Measurements from ENCODE around the gene IGFBP7. TPM values are rescaled to one million over a fixed set of nuclear protein-coding genes. Genes with fewer than 3 reads are reported as not detected.

IGFBP7 gene, protein sequence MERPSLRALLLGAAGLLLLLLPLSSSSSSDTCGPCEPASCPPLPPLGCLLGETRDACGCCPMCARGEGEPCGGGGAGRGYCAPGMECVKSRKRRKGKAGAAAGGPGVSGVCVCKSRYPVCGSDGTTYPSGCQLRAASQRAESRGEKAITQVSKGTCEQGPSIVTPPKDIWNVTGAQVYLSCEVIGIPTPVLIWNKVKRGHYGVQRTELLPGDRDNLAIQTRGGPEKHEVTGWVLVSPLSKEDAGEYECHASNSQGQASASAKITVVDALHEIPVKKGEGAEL
- total RNA-seq (2021) (not detected in 2 replicates), Bru-seq, nascent RNA (percentile 6 among the genes with signal in this experiment), BruChase-seq, experiment 1, labeled RNA remaining after a 2-hour chase (percentile 9 among the genes with signal in this experiment), BruChase-seq, experiment 2, labeled RNA remaining after a 6-hour chase (percentile 3 among the genes with signal in this experiment)
- long read RNA-seq: 0 reads

DNA sequence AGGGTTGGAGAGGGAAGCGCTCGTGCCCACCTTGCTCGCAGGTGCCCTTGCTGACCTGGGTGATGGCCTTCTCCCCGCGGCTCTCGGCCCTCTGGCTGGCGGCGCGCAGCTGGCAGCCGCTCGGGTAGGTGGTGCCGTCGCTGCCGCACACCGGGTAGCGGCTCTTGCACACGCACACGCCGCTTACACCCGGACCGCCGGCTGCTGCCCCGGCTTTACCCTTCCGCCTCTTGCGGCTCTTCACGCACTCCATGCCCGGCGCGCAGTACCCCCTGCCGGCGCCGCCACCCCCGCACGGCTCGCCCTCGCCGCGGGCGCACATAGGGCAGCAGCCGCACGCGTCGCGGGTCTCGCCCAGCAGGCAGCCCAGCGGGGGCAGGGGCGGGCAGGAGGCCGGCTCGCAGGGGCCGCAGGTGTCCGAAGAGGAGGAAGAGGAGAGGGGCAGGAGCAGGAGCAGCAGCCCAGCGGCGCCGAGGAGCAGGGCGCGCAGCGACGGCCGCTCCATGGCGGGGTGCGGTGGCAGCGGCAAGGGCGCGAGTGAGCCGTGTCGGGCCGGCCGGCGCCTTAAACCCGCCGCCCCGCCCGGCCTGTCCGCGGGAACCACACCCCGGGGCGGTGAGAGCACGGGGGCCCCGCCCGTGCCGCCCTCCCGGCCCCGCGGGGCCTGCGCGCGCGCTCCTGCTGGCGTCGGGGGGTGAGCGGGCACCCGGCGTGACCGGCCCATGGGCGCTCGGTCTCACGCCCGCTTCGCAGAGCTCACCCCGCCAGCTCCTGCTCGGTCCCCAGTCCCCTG lies at the start of gene IGFBP7:
Gene IGFBP7 (minus strand): TSS at position 539 of the 793 bp plus-strand sequence. CDS start 34 bp downstream, at position 505.
- H3K36me3 ChIP-seq (ENCODE audit: insufficient read depth, low read length, poor library complexity, severe bottlenecking): no peaks in the 10 kb centered on the region
- DNase-seq (ENCODE audit: low spot score): no peak
- H3K9me3 ChIP-seq (ENCODE audit: low read depth, low read length, poor library complexity, severe bottlenecking): no peaks in the 10 kb centered on the region
- H3K27ac ChIP-seq (ENCODE audit: low read depth, low read length, poor library complexity, severe bottlenecking): no peak within 1 kb of the TSS
- ChIA-PET POLR2A (ENCODE audit: low non-redundant PET) (no interaction called here), CTCF (no interaction called here)
- H3K27me3 ChIP-seq (replicated peaks; ENCODE audit: insufficient read depth, low read depth, low read length, poor library complexity): peaks cover 46% of the 10 kb centered on the region
- TF ChIP-seq, protein P1, sequence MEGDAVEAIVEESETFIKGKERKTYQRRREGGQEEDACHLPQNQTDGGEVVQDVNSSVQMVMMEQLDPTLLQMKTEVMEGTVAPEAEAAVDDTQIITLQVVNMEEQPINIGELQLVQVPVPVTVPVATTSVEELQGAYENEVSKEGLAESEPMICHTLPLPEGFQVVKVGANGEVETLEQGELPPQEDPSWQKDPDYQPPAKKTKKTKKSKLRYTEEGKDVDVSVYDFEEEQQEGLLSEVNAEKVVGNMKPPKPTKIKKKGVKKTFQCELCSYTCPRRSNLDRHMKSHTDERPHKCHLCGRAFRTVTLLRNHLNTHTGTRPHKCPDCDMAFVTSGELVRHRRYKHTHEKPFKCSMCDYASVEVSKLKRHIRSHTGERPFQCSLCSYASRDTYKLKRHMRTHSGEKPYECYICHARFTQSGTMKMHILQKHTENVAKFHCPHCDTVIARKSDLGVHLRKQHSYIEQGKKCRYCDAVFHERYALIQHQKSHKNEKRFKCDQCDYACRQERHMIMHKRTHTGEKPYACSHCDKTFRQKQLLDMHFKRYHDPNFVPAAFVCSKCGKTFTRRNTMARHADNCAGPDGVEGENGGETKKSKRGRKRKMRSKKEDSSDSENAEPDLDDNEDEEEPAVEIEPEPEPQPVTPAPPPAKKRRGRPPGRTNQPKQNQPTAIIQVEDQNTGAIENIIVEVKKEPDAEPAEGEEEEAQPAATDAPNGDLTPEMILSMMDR (conservative IDR thresholded peaks at IDR 0.05; ENCODE audit: low read depth, low read length): no peak
- peak; percentile 79 for TF ChIP-seq EZH2 (IDR thresholded peaks at IDR 0.05; ENCODE audit: borderline replicate concordance, low read depth, low read length, poor library complexity, severe bottlenecking)
- no peaks in the 10 kb centered on the region for H3K4me1 ChIP-seq (ENCODE audit: insufficient read depth, low read length, poor library complexity, severe bottlenecking)
- intact Hi-C loops (cut with micrococcal nuclease; ENCODE audit: unreplicated experiment): loop anchor here (10.0 kb wide), 1 partner anchor 75 kb away; no protein-coding TSS in a partner anchor
- H3K4me3 ChIP-seq (ENCODE audit: low read depth, low read length, poor library complexity, severe bottlenecking): peak within 1 kb of the TSS; percentile 42
- BruUV-seq (replicated peaks): no TSS peak

DNA sequence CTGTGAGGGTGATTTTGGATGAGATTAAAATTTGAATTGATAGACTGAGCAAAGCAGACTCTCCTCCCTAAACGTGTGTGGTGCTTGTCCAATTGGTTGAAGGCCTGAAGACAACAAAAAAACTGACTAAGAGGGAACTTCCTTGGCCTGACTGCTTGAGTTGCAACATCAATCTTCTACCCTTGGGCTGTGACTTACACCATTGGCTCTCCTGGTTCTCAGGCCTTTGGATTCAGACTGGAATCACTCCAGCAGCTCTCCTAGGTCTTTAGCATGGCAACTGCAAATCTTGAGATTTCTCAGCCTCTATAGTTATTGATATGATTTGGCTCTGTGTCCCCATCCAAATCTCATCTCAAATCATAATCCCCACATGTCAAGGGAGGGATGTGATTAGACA lies 49.7 kb upstream of the IGFBP7 start:
- H3K4me3 ChIP-seq (ENCODE audit: low read depth, low read length, poor library complexity, severe bottlenecking): no peak overlapping the region
- H3K4me1 ChIP-seq (ENCODE audit: insufficient read depth, low read length, poor library complexity, severe bottlenecking): no peaks in the 10 kb centered on the region
- no peaks in the 10 kb centered on the region for H3K27me3 ChIP-seq (replicated peaks; ENCODE audit: insufficient read depth, low read depth, low read length, poor library complexity)
- no peaks in the 10 kb centered on the region for H3K9me3 ChIP-seq (ENCODE audit: low read depth, low read length, poor library complexity, severe bottlenecking)
- CTCF ChIA-PET: no interaction called here
- intact Hi-C loops (cut with micrococcal nuclease; ENCODE audit: unreplicated experiment): loop anchor here (10.0 kb wide), 1 partner anchor 265 kb away; no protein-coding TSS in a partner anchor
- POLR2A ChIA-PET (ENCODE audit: low non-redundant PET): no interaction called here
- DNase-seq (ENCODE audit: low spot score): no peak
- TF ChIP-seq, protein P1 (conservative IDR thresholded peaks at IDR 0.05; ENCODE audit: low read depth, low read length): no peak
- no peak for TF ChIP-seq EZH2 (IDR thresholded peaks at IDR 0.05; ENCODE audit: borderline replicate concordance, low read depth, low read length, poor library complexity, severe bottlenecking)
- no TSS peak for BruUV-seq (replicated peaks)
- H3K36me3 ChIP-seq (ENCODE audit: insufficient read depth, low read length, poor library complexity, severe bottlenecking): no peaks in the 10 kb centered on the region
- no peak overlapping the region for H3K27ac ChIP-seq (ENCODE audit: low read depth, low read length, poor library complexity, severe bottlenecking)

DNA sequence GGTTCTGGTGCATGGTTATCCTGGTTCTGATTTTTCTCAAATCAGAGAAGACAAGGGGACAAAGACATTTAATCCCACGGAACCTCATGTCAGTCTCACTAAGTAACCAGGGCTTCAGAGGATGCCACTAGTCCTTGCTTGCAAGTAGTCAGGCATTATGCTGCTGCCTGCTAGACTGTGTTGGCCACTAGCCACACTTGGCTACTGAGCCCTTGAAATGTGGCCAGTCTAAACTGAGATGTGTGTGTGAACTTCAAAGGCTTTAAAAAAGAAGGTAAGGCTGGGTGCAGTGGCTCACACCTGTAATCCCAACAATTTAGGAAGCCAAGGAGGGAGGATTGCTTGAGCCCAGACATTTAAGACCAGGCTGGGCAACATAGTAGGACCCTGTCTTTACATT lies 48.6 kb upstream of the IGFBP7 start:
- Histone ChIP-seq H3K36me3 (ENCODE audit: insufficient read depth, low read length, poor library complexity, severe bottlenecking) (no peaks in the 10 kb centered on the region), H3K27ac (ENCODE audit: low read depth, low read length, poor library complexity, severe bottlenecking) (no peak overlapping the region), H3K27me3 (replicated peaks; ENCODE audit: insufficient read depth, low read depth, low read length, poor library complexity) (no peaks in the 10 kb centered on the region), H3K4me1 (ENCODE audit: insufficient read depth, low read length, poor library complexity, severe bottlenecking) (no peaks in the 10 kb centered on the region), H3K9me3 (ENCODE audit: low read depth, low read length, poor library complexity, severe bottlenecking) (no peaks in the 10 kb centered on the region), H3K4me3 (ENCODE audit: low read depth, low read length, poor library complexity, severe bottlenecking) (no peak overlapping the region)
- BruUV-seq (replicated peaks): no TSS peak
- CTCF ChIA-PET: no interaction called here
- DNase-seq (ENCODE audit: low spot score): no peak
- intact Hi-C loops (cut with micrococcal nuclease; ENCODE audit: unreplicated experiment): no loop called here
- POLR2A ChIA-PET (ENCODE audit: low non-redundant PET): no interaction called here
- no peak for TF ChIP-seq EZH2 (IDR thresholded peaks at IDR 0.05; ENCODE audit: borderline replicate concordance, low read depth, low read length, poor library complexity, severe bottlenecking)
- TF ChIP-seq, protein P1 (conservative IDR thresholded peaks at IDR 0.05; ENCODE audit: low read depth, low read length): no peak

Data from A673 (cell line).